ENCODE results near the gene RAMP3.

The RAMP3 gene

DNA sequence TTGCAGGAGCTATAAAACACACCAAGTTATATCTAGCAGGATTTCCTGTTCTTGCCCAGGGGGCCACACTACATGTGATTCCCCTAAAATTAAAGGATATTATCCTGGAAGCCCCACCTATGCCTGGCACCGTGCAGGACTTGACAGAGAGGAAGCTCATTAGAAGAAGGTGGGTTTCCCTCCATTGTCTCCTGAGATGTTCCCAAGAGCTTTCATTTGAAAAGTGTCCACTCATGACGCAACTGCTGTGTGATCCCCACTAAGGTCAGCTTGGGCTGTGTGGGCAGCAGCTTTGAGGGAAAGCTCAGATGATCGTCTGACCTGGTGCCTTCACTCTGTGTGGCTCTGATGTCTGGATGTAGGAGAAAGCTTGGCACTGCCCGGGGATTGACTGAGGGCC is 53.5 kb downstream of the RAMP3 start:
- no peak overlapping the region for H3K4me2 ChIP-seq (ENCODE audit: low read length)
- H3K4me3 ChIP-seq (ENCODE audit: low read length) = no peak overlapping the region
- H2BK5ac ChIP-seq (ENCODE audit: low read length) = no peak overlapping the region
- no peak for DNase-seq
- no peak overlapping the region for H4K5ac ChIP-seq (ENCODE audit: low read length)
- no peak overlapping the region for H3K4ac ChIP-seq (ENCODE audit: low read depth, low read length)
- no peak overlapping the region for H3K23ac ChIP-seq (ENCODE audit: low read length)
- no peak overlapping the region for H2BK15ac ChIP-seq (replicated peaks; ENCODE audit: low read depth)
- no peak overlapping the region for H3K56ac ChIP-seq (ENCODE audit: low read length)
- no peaks in the 10 kb centered on the region for H3K4me1 ChIP-seq (ENCODE audit: control insufficient read depth, low read depth, low read length)
- no peak overlapping the region for H3K18ac ChIP-seq (ENCODE audit: low read length)
- H3K79me2 ChIP-seq (ENCODE audit: control insufficient read depth, insufficient read depth, low read length) = no peaks in the 10 kb centered on the region
- H3K27me3 ChIP-seq (ENCODE audit: insufficient read depth, low read length, poor library complexity) = no peaks in the 10 kb centered on the region
- no CpG with 5 or more reads among the region's 4 CpGs for WGBS (ENCODE audit: extremely low coverage, insufficient coverage, low lambda C conversion rate)
- H2AK5ac ChIP-seq (ENCODE audit: low read length) = no peak overlapping the region
- no peaks in the 10 kb centered on the region for H3K79me1 ChIP-seq (ENCODE audit: low read length)
- no peaks in the 10 kb centered on the region for H3K36me3 ChIP-seq (ENCODE audit: control insufficient read depth, insufficient read depth, low read length)
- H4K8ac ChIP-seq (ENCODE audit: low read depth, low read length) = no peak overlapping the region
- H2BK120ac ChIP-seq (ENCODE audit: low read depth, low read length) = no peak overlapping the region
- H3K27ac ChIP-seq (ENCODE audit: low read depth, low read length) = no peak overlapping the region
- H3K9ac ChIP-seq (ENCODE audit: low read length) = no peak overlapping the region

DNA sequence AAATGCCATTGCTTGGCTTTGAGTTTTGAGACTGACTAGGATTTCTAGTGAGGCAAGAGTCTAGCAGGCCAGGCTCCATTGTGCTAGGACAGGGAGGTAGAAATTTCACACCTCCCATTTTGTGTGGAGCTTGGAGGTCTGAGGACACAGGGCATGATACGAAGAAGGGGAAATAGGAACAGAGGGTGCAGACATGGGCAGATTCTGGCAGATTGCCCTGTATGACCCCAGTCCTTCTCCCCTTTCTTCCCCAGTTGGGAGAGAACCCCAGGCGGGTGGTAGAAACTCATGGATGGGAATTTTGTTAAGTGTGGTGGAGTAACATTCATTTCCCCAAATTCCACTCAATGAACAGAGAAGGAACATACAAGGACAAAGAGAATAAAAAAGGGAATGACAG is 54.4 kb downstream of the RAMP3 start:
- H3K27me3 ChIP-seq (ENCODE audit: insufficient read depth, low read length, poor library complexity) = no peaks in the 10 kb centered on the region

DNA sequence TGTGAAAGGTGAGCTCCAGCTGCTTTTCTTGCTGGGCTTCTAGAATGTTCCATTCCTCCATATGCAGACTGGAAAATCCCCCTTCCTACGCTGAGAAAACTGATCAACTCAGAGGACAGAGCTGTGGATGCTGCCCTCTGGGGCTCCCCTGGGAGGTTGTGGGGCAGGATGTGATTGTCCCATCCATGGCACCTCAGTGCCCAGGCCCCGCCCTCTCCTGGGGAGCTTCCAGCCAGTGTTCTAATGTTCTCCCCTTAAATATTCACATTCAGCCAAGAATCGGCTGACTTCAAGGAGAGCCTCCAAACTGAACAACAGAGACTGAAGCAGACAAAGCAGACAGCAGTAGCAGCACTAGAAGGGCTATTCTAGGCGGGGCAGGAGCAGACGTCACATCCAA is 55.0 kb downstream of the RAMP3 start:
- H3K23ac ChIP-seq (ENCODE audit: low read length) = no peak overlapping the region
- H3K4me2 ChIP-seq (ENCODE audit: low read length) = no peak overlapping the region
- no peak overlapping the region for H2AK5ac ChIP-seq (ENCODE audit: low read length)
- H3K36me3 ChIP-seq (ENCODE audit: control insufficient read depth, insufficient read depth, low read length) = no peaks in the 10 kb centered on the region
- H3K27ac ChIP-seq (ENCODE audit: low read depth, low read length) = no peak overlapping the region
- H3K18ac ChIP-seq (ENCODE audit: low read length) = no peak overlapping the region
- H3K79me2 ChIP-seq (ENCODE audit: control insufficient read depth, insufficient read depth, low read length) = no peaks in the 10 kb centered on the region
- WGBS (ENCODE audit: extremely low coverage, insufficient coverage, low lambda C conversion rate) = no CpG with 5 or more reads among the region's 5 CpGs
- no peak overlapping the region for H2BK120ac ChIP-seq (ENCODE audit: low read depth, low read length)
- no peak overlapping the region for H4K5ac ChIP-seq (ENCODE audit: low read length)
- H3K4me1 ChIP-seq (ENCODE audit: control insufficient read depth, low read depth, low read length) = no peaks in the 10 kb centered on the region
- no peaks in the 10 kb centered on the region for H3K79me1 ChIP-seq (ENCODE audit: low read length)
- H3K9ac ChIP-seq (ENCODE audit: low read length) = no peak overlapping the region
- no peak for DNase-seq
- no peak overlapping the region for H4K8ac ChIP-seq (ENCODE audit: low read depth, low read length)
- H3K4ac ChIP-seq (ENCODE audit: low read depth, low read length) = no peak overlapping the region
- H3K4me3 ChIP-seq (ENCODE audit: low read length) = no peak overlapping the region
- H2BK5ac ChIP-seq (ENCODE audit: low read length) = no peak overlapping the region
- no peak overlapping the region for H2BK15ac ChIP-seq (replicated peaks; ENCODE audit: low read depth)
- H3K56ac ChIP-seq (ENCODE audit: low read length) = no peak overlapping the region
- H3K27me3 ChIP-seq (ENCODE audit: insufficient read depth, low read length, poor library complexity) = no peaks in the 10 kb centered on the region

More for the DNA sequence above, 54.4 kb downstream of the RAMP3 start:
- no peak overlapping the region for H2BK5ac ChIP-seq (ENCODE audit: low read length)
- H2BK120ac ChIP-seq (ENCODE audit: low read depth, low read length) = no peak overlapping the region
- DNase-seq = no peak
- no peaks in the 10 kb centered on the region for H3K4me1 ChIP-seq (ENCODE audit: control insufficient read depth, low read depth, low read length)
- no peak overlapping the region for H3K23ac ChIP-seq (ENCODE audit: low read length)
- no peak overlapping the region for H4K5ac ChIP-seq (ENCODE audit: low read length)
- no peaks in the 10 kb centered on the region for H3K79me1 ChIP-seq (ENCODE audit: low read length)
- H2BK15ac ChIP-seq (replicated peaks; ENCODE audit: low read depth) = no peak overlapping the region
- H3K36me3 ChIP-seq (ENCODE audit: control insufficient read depth, insufficient read depth, low read length) = no peaks in the 10 kb centered on the region
- H3K4me2 ChIP-seq (ENCODE audit: low read length) = no peak overlapping the region
- no peak overlapping the region for H3K18ac ChIP-seq (ENCODE audit: low read length)
- H3K9ac ChIP-seq (ENCODE audit: low read length) = no peak overlapping the region
- H3K4me3 ChIP-seq (ENCODE audit: low read length) = no peak overlapping the region
- no peaks in the 10 kb centered on the region for H3K79me2 ChIP-seq (ENCODE audit: control insufficient read depth, insufficient read depth, low read length)
- no CpG with 5 or more reads among the region's 2 CpGs for WGBS (ENCODE audit: extremely low coverage, insufficient coverage, low lambda C conversion rate)
- no peak overlapping the region for H4K8ac ChIP-seq (ENCODE audit: low read depth, low read length)
- no peak overlapping the region for H2AK5ac ChIP-seq (ENCODE audit: low read length)
- H3K27ac ChIP-seq (ENCODE audit: low read depth, low read length) = no peak overlapping the region
- H3K4ac ChIP-seq (ENCODE audit: low read depth, low read length) = no peak overlapping the region
- no peak overlapping the region for H3K56ac ChIP-seq (ENCODE audit: low read length)

DNA sequence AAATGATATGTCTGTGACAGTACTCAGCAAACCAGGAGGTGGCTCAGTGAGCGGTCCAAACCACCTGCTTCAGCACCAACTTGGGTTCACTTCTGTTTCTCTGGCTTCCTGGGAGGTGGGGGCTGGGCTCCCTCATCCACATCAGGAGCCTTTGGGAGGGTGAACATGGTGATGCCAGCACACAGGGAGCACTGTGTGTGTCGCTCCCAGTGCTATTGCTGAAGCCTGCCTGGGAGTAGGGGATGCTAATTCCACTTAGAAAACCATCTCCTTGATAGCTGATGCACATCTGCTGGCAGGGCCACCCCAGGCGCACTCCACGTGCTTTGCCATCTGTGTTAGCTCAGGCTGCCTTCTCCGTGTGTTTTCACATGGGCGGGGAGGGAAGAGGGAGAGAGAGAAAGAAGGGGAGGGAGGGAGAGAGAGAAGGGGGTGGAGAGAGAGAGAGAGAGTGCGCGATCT is 58.0 kb downstream of the RAMP3 start:
- H3K27ac ChIP-seq (ENCODE audit: low read depth, low read length) = no peak overlapping the region
- no peak overlapping the region for H2BK120ac ChIP-seq (ENCODE audit: low read depth, low read length)
- H3K23ac ChIP-seq (ENCODE audit: low read length) = no peak overlapping the region
- no peak overlapping the region for H3K18ac ChIP-seq (ENCODE audit: low read length)
- H3K9ac ChIP-seq (ENCODE audit: low read length) = no peak overlapping the region
- H3K79me1 ChIP-seq (ENCODE audit: low read length) = no peaks in the 10 kb centered on the region
- H3K56ac ChIP-seq (ENCODE audit: low read length) = no peak overlapping the region
- H2AK5ac ChIP-seq (ENCODE audit: low read length) = no peak overlapping the region
- WGBS (ENCODE audit: extremely low coverage, insufficient coverage, low lambda C conversion rate) = no CpG with 5 or more reads among the region's 8 CpGs
- no peak overlapping the region for H4K5ac ChIP-seq (ENCODE audit: low read length)
- no peak overlapping the region for H2BK5ac ChIP-seq (ENCODE audit: low read length)
- no peaks in the 10 kb centered on the region for H3K36me3 ChIP-seq (ENCODE audit: control insufficient read depth, insufficient read depth, low read length)
- H4K8ac ChIP-seq (ENCODE audit: low read depth, low read length) = no peak overlapping the region
- H3K27me3 ChIP-seq (ENCODE audit: insufficient read depth, low read length, poor library complexity) = no peaks in the 10 kb centered on the region
- no peaks in the 10 kb centered on the region for H3K4me1 ChIP-seq (ENCODE audit: control insufficient read depth, low read depth, low read length)
- no peak overlapping the region for H3K4me3 ChIP-seq (ENCODE audit: low read length)
- H3K4ac ChIP-seq (ENCODE audit: low read depth, low read length) = no peak overlapping the region
- DNase-seq = no peak
- no peaks in the 10 kb centered on the region for H3K79me2 ChIP-seq (ENCODE audit: control insufficient read depth, insufficient read depth, low read length)
- no peak overlapping the region for H3K4me2 ChIP-seq (ENCODE audit: low read length)
- H2BK15ac ChIP-seq (replicated peaks; ENCODE audit: low read depth) = no peak overlapping the region

DNA sequence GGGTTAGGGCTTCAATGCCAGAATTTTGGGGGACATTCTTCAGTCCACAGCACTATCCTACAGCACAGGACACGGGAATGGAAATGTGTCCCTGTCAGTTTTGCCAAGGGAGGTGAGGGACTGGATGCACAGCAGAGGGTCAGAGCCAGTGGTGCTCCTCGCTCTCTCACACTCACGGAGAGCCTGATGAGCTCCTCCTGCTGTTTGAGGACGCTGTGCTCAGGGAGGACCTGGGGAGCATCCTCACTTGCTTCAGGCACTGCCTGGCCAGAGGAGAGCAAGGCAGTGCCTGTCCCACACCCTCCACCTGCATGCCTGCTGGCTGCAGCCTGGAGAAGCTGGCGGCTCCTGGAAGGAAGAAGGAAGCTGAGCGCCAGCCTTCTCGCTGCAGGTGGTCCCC is 58.6 kb downstream of the RAMP3 start:
- no CpG with 5 or more reads among the region's 7 CpGs for WGBS (ENCODE audit: extremely low coverage, insufficient coverage, low lambda C conversion rate)
- Histone ChIP-seq H3K4me2 (ENCODE audit: low read length) (no peak overlapping the region), H4K5ac (ENCODE audit: low read length) (no peak overlapping the region), H3K27me3 (ENCODE audit: insufficient read depth, low read length, poor library complexity) (no peaks in the 10 kb centered on the region), H3K4me3 (ENCODE audit: low read length) (no peak overlapping the region), H3K36me3 (ENCODE audit: control insufficient read depth, insufficient read depth, low read length) (no peaks in the 10 kb centered on the region), H4K8ac (ENCODE audit: low read depth, low read length) (no peak overlapping the region), H3K4me1 (ENCODE audit: control insufficient read depth, low read depth, low read length) (no peaks in the 10 kb centered on the region), H3K9ac (ENCODE audit: low read length) (no peak overlapping the region), H3K23ac (ENCODE audit: low read length) (no peak overlapping the region), H3K56ac (ENCODE audit: low read length) (no peak overlapping the region), H2AK5ac (ENCODE audit: low read length) (no peak overlapping the region), H3K27ac (ENCODE audit: low read depth, low read length) (no peak overlapping the region), H2BK5ac (ENCODE audit: low read length) (no peak overlapping the region), H3K4ac (ENCODE audit: low read depth, low read length) (no peak overlapping the region), H3K79me2 (ENCODE audit: control insufficient read depth, insufficient read depth, low read length) (no peaks in the 10 kb centered on the region), H2BK120ac (ENCODE audit: low read depth, low read length) (no peak overlapping the region), H3K18ac (ENCODE audit: low read length) (no peak overlapping the region), H2BK15ac (replicated peaks; ENCODE audit: low read depth) (no peak overlapping the region), H3K79me1 (ENCODE audit: low read length) (no peaks in the 10 kb centered on the region)
- DNase-seq = no peak

DNA sequence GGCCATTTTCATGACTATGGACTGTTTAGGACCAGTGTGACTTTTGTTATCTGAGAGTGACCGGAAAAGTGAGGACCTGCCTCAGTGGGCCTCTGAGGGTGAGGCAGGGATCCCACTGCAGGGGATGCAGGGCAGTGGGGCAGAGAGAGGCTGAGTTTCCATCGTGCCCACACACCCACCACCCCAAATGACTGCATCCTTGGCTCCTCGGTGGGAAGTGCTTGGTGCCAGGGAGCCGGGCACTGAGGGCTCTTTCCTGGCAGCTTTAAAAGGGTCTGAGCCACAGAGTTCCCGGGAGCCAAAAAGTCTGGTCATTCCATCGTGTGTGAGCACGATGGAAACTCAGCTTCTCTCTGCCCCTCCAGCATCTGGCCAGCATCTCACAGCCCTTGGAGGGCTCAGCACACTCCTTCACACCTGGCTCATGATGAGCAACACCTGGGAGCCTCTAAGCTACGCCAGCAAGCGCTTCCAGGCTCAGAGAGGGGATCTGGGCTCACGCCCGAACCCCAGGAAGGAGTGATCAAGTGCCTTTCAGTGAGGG is 59.1 kb downstream of the RAMP3 start:
- H3K79me1 ChIP-seq (ENCODE audit: low read length) = no peaks in the 10 kb centered on the region
- H3K9ac ChIP-seq (ENCODE audit: low read length) = no peak overlapping the region
- H3K36me3 ChIP-seq (ENCODE audit: control insufficient read depth, insufficient read depth, low read length) = no peaks in the 10 kb centered on the region
- H2BK120ac ChIP-seq (ENCODE audit: low read depth, low read length) = no peak overlapping the region
- H4K5ac ChIP-seq (ENCODE audit: low read length) = no peak overlapping the region
- no peaks in the 10 kb centered on the region for H3K27me3 ChIP-seq (ENCODE audit: insufficient read depth, low read length, poor library complexity)
- H4K8ac ChIP-seq (ENCODE audit: low read depth, low read length) = no peak overlapping the region
- no peak overlapping the region for H3K27ac ChIP-seq (ENCODE audit: low read depth, low read length)
- no peak overlapping the region for H2BK15ac ChIP-seq (replicated peaks; ENCODE audit: low read depth)
- H3K79me2 ChIP-seq (ENCODE audit: control insufficient read depth, insufficient read depth, low read length) = no peaks in the 10 kb centered on the region
- no peak overlapping the region for H3K56ac ChIP-seq (ENCODE audit: low read length)
- no peaks in the 10 kb centered on the region for H3K4me1 ChIP-seq (ENCODE audit: control insufficient read depth, low read depth, low read length)
- no peak overlapping the region for H3K4ac ChIP-seq (ENCODE audit: low read depth, low read length)
- no peak overlapping the region for H3K4me2 ChIP-seq (ENCODE audit: low read length)
- no peak overlapping the region for H2BK5ac ChIP-seq (ENCODE audit: low read length)
- H3K23ac ChIP-seq (ENCODE audit: low read length) = no peak overlapping the region
- no peak for DNase-seq
- H2AK5ac ChIP-seq (ENCODE audit: low read length) = no peak overlapping the region
- WGBS (ENCODE audit: extremely low coverage, insufficient coverage, low lambda C conversion rate) = no CpG with 5 or more reads among the region's 11 CpGs
- no peak overlapping the region for H3K4me3 ChIP-seq (ENCODE audit: low read length)
- H3K18ac ChIP-seq (ENCODE audit: low read length) = no peak overlapping the region

Data from mesendoderm (in vitro differentiated cells).